ENCODE data around the gene CYP2C9. TPM values are rescaled to one million over a fixed set of nuclear protein-coding genes. Genes with fewer than 3 reads are reported as not detected.

Gene CYP2C9
- polyA plus RNA-seq (0.10 TPM in 1 of 3 replicates, not detected in the others), polyA minus RNA-seq (not detected in 3 replicates)
- polyA plus RNA-seq (2011; ENCODE audit: low read depth) = not detected
- polyA plus RNA-seq (2011; cell fraction: cytosol; rRNA removed) = not detected in 2 replicates
- polyA plus RNA-seq (2011; cell fraction: nucleus; rRNA removed) = 0.43 and 1.00 TPM in 2 replicates
- polyA plus RNA-seq (2012; ENCODE audit: low replicate concordance) = 0.80 TPM in 1 of 2 replicates, not detected in the other
- polyA minus RNA-seq (2011; cell fraction: cytosol; rRNA and poly(A)+ RNA removed) = not detected
- 0.21 TPM in 1 of 2 replicates, not detected in the other for polyA minus RNA-seq (2011; cell fraction: nucleus; rRNA and poly(A)+ RNA removed)

DNA sequence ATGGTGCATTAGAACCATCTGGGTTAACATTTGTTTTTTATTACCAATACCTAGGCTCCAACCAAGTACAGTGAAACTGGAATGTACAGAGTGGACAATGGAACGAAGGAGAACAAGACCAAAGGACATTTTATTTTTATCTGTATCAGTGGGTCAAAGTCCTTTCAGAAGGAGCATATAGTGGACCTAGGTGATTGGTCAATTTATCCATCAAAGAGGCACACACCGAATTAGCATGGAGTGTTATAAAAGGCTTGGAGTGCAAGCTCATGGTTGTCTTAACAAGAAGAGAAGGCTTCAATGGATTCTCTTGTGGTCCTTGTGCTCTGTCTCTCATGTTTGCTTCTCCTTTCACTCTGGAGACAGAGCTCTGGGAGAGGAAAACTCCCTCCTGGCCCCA is at the start of gene CYP2C9:
TSS of gene CYP2C9 (plus strand) at position 276 of the 400 bp plus-strand sequence. CDS start at position 301, 25 bp downstream.
- no peaks in the 10 kb centered on the region for H3K9me3 ChIP-seq (ENCODE audit: control insufficient read depth, low read depth, low read length)
- no peak within 1 kb of the TSS for H3K4me2 ChIP-seq (ENCODE audit: control insufficient read depth, extremely low read depth, insufficient read depth, low read depth, low read length)
- no peak within 1 kb of the TSS for H3K9ac ChIP-seq (ENCODE audit: control insufficient read depth, extremely low read depth, insufficient read depth, low read length)
- dilution Hi-C loops (cut with MboI; ENCODE audit: extremely low pct_ligation_motif_present, low sequenced_read_pairs) = no loop called here
- DNase-seq (ENCODE audit: low read depth, low spot score) = no peak
- H3K36me3 ChIP-seq (ENCODE audit: control insufficient read depth in 2 of 2, extremely low read depth in 1 of 2, insufficient read depth in 2 of 2, low read length in 2 of 2) = no peaks in the 10 kb centered on the region
- TF ChIP-seq EZH2 (IDR thresholded peaks at IDR 0.05; ENCODE audit: low read length) = no peak
- TF ChIP-seq, protein P1, sequence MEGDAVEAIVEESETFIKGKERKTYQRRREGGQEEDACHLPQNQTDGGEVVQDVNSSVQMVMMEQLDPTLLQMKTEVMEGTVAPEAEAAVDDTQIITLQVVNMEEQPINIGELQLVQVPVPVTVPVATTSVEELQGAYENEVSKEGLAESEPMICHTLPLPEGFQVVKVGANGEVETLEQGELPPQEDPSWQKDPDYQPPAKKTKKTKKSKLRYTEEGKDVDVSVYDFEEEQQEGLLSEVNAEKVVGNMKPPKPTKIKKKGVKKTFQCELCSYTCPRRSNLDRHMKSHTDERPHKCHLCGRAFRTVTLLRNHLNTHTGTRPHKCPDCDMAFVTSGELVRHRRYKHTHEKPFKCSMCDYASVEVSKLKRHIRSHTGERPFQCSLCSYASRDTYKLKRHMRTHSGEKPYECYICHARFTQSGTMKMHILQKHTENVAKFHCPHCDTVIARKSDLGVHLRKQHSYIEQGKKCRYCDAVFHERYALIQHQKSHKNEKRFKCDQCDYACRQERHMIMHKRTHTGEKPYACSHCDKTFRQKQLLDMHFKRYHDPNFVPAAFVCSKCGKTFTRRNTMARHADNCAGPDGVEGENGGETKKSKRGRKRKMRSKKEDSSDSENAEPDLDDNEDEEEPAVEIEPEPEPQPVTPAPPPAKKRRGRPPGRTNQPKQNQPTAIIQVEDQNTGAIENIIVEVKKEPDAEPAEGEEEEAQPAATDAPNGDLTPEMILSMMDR (optimal IDR thresholded peaks at IDR 0.05 in 1 of 3, IDR thresholded peaks at IDR 0.05 in 1 of 3, conservative IDR thresholded peaks at IDR 0.05 in 1 of 3; ENCODE audit: extremely low read depth in 1 of 3, insufficient read depth in 2 of 3, low read length in 3 of 3) = no peak
- no peak for FAIRE-seq
- no peaks in the 10 kb centered on the region for H3K4me1 ChIP-seq (ENCODE audit: control insufficient read depth, extremely low read depth, insufficient read depth, low read length)
- no peak within 1 kb of the TSS for H3K4me3 ChIP-seq (ENCODE audit: control insufficient read depth in 2 of 3, extremely low read depth in 1 of 3, insufficient read depth in 2 of 3, low read depth in 1 of 3, low read length in 3 of 3)
- H3K9me1 ChIP-seq (ENCODE audit: control insufficient read depth, extremely low read depth, insufficient read depth, low read length) = no peaks in the 10 kb centered on the region
- no peaks in the 10 kb centered on the region for H3K79me2 ChIP-seq (ENCODE audit: control insufficient read depth, insufficient read depth, low read length)
- H3K27me3 ChIP-seq (ENCODE audit: control insufficient read depth, extremely low read depth, insufficient read depth, low read length) = no peaks in the 10 kb centered on the region
- no peak within 1 kb of the TSS for H2AFZ ChIP-seq (ENCODE audit: control insufficient read depth, low read length)
- H3K27ac ChIP-seq (ENCODE audit: control insufficient read depth, insufficient read depth, low read length) = no peak within 1 kb of the TSS
- no peaks in the 10 kb centered on the region for H4K20me1 ChIP-seq (ENCODE audit: control insufficient read depth, extremely low read depth, insufficient read depth, low read length)

DNA sequence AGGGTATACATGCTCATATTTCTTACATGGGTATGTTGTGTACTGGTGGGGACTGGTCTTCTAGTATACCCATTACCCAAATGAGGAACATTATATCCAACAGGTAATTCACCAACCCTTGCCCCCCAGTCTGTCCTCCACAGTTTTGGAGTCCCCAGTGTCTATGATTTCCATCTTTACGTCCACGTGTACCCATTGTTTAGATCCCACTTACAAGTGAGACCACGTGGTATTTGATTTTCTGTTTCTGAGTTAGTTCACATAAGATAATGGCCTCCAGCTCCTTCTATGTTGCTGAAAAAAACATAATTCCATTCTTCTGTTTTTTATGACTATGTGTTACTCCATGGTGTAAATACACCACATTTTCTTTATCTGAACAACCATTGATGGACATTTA is 49.3 kb upstream of the CYP2C9 start:
- no peak for FAIRE-seq
- dilution Hi-C loops (cut with MboI; ENCODE audit: extremely low pct_ligation_motif_present, low sequenced_read_pairs) = no loop called here
- DNase-seq (ENCODE audit: low read depth, low spot score) = no peak

More for the DNA sequence above, 49.3 kb upstream of the CYP2C9 start:
- Histone ChIP-seq H3K79me2 (ENCODE audit: control insufficient read depth, insufficient read depth, low read length) (no peaks in the 10 kb centered on the region), H3K4me1 (ENCODE audit: control insufficient read depth, extremely low read depth, insufficient read depth, low read length) (no peaks in the 10 kb centered on the region), H2AFZ (ENCODE audit: control insufficient read depth, low read length) (no peak overlapping the region), H3K9me3 (ENCODE audit: control insufficient read depth, low read depth, low read length) (no peaks in the 10 kb centered on the region), H3K9ac (ENCODE audit: control insufficient read depth, extremely low read depth, insufficient read depth, low read length) (no peak overlapping the region), H3K4me3 (ENCODE audit: control insufficient read depth in 2 of 3, extremely low read depth in 1 of 3, insufficient read depth in 2 of 3, low read depth in 1 of 3, low read length in 3 of 3) (no peak overlapping the region), H3K27ac (ENCODE audit: control insufficient read depth, insufficient read depth, low read length) (no peak overlapping the region), H3K36me3 (ENCODE audit: control insufficient read depth in 2 of 2, extremely low read depth in 1 of 2, insufficient read depth in 2 of 2, low read length in 2 of 2) (no peaks in the 10 kb centered on the region), H3K9me1 (ENCODE audit: control insufficient read depth, extremely low read depth, insufficient read depth, low read length) (no peaks in the 10 kb centered on the region), H3K4me2 (ENCODE audit: control insufficient read depth, extremely low read depth, insufficient read depth, low read depth, low read length) (no peak overlapping the region), H3K27me3 (ENCODE audit: control insufficient read depth, extremely low read depth, insufficient read depth, low read length) (no peaks in the 10 kb centered on the region), H4K20me1 (ENCODE audit: control insufficient read depth, extremely low read depth, insufficient read depth, low read length) (no peaks in the 10 kb centered on the region)
- TF ChIP-seq, protein P1 (optimal IDR thresholded peaks at IDR 0.05 in 1 of 3, IDR thresholded peaks at IDR 0.05 in 1 of 3, conservative IDR thresholded peaks at IDR 0.05 in 1 of 3; ENCODE audit: extremely low read depth in 1 of 3, insufficient read depth in 2 of 3, low read length in 3 of 3) = no peak
- no peak for TF ChIP-seq EZH2 (IDR thresholded peaks at IDR 0.05; ENCODE audit: low read length)

All from keratinocyte (primary cell).